CD14-positive monocyte (primary cell): ENCODE data around the gene UQCC5. TPM values are rescaled to one million over a fixed set of nuclear protein-coding genes. Genes with fewer than 3 reads are reported as not detected.

Experiments used
- DNase-seq, 3 donors: peaks; one replicate each; pipeline ENCODE4 v3.0.0-alpha.2; 2011 to 2022
- H2AFZ ChIP-seq: 2 replicates; pipeline ENCODE4 v1.6.0; 2012; ENCODE audit warnings: mild to moderate bottlenecking, low read depth, low read length, inconsistent platforms; ENCODE audit not compliant: insufficient read depth, poor library complexity, severe bottlenecking
- H3K27ac ChIP-seq, 2 donors: 1 replicate in 1 of 2; 2 replicates in 1 of 2; pipeline ENCODE4 v1.5.1; 2012 to 2013; ENCODE audit warnings: low read length in 2 of 2, control low read depth in 1 of 2, inconsistent platforms in 1 of 2, low read depth in 1 of 2, mild to moderate bottlenecking in 1 of 2
- H3K27me3 ChIP-seq, 2 donors: one replicate each; pipeline versions ENCODE4 v1.6.0 to v1.6.1; 2011 to 2013; ENCODE audit warnings: low read length in 2 of 2; ENCODE audit not compliant: control insufficient read depth in 2 of 2, insufficient read depth in 2 of 2
- H3K36me3 ChIP-seq, 2 donors: replicated peaks in 1 of 2; 1 replicate in 1 of 2; 2 replicates in 1 of 2; pipeline versions ENCODE4 v1.5.1 to v1.6.1; 2012 to 2013; ENCODE audit warnings: low read length in 2 of 2, control low read depth in 1 of 2, inconsistent platforms in 1 of 2, mild to moderate bottlenecking in 1 of 2; ENCODE audit not compliant: insufficient read depth in 2 of 2, control insufficient read depth in 1 of 2
- H3K4me1 ChIP-seq, 2 donors: 1 replicate in 1 of 2; 2 replicates in 1 of 2; pipeline versions ENCODE4 v1.5.1 to v1.6.1; 2012 to 2013; ENCODE audit warnings: low read length in 2 of 2, control low read depth in 1 of 2, inconsistent platforms in 1 of 2, mild to moderate bottlenecking in 1 of 2, moderate library complexity in 1 of 2; ENCODE audit not compliant: insufficient read depth in 2 of 2, control insufficient read depth in 1 of 2
- H3K4me2 ChIP-seq: replicated peaks from 2 replicates; pipeline ENCODE3; 2012; ENCODE audit warnings: low read length, moderate library complexity, mild to moderate bottlenecking; ENCODE audit not compliant: poor library complexity, severe bottlenecking; ENCODE audit errors: extremely low read depth
- H3K4me3 ChIP-seq, 3 experiments: fragments of 200-600 bp in 1 of 3; sonication (generic) in 1 of 3; replicated peaks in 1 of 3; 1 replicate in 2 of 3; 2 replicates in 1 of 3; pipeline ENCODE4 v1.5.1; 2011 to 2013; ENCODE audit warnings: low read length in 3 of 3, mild to moderate bottlenecking in 3 of 3, control low read depth in 2 of 3, low read depth in 2 of 3, inconsistent platforms in 1 of 3, moderate library complexity in 1 of 3
- H3K79me2 ChIP-seq: 2 replicates; pipeline ENCODE4 v1.6.0; 2012; ENCODE audit warnings: mild to moderate bottlenecking, control low read depth, inconsistent platforms, low read length, moderate library complexity; ENCODE audit not compliant: insufficient read depth
- H3K9ac ChIP-seq: 2 replicates; pipeline ENCODE4 v1.6.0; 2017; ENCODE audit warnings: low read length, mild to moderate bottlenecking; ENCODE audit not compliant: insufficient read depth, poor library complexity, severe bottlenecking
- H3K9me3 ChIP-seq, 2 donors: replicated peaks in 1 of 2; 1 replicate in 1 of 2; 2 replicates in 1 of 2; pipeline versions ENCODE4 v1.5.1 to v1.6.1; 2012 to 2013; ENCODE audit warnings: low read length in 2 of 2, control low read depth in 1 of 2; ENCODE audit not compliant: control insufficient read depth in 1 of 2, insufficient read depth in 1 of 2
- H4K20me1 ChIP-seq: 2 replicates; pipeline ENCODE4 v1.6.0; 2012; ENCODE audit warnings: mild to moderate bottlenecking, low read length, control low read depth, moderate library complexity; ENCODE audit not compliant: insufficient read depth
- H3K27ac Mint-ChIP-seq, 7 donors: one replicate each; pipeline ENCODE4 v1.8.0; 2020; ENCODE audit warnings: mild to moderate bottlenecking in 7 of 7, mixed read lengths in 7 of 7, moderate library complexity in 6 of 7, inconsistent platforms in 2 of 7
- H3K27me3 Mint-ChIP-seq, 3 donors: one replicate each; pipeline ENCODE4 v1.8.0; 2021 to 2022; ENCODE audit warnings: low read depth in 3 of 3, mild to moderate bottlenecking in 3 of 3, mixed read lengths in 3 of 3, moderate library complexity in 3 of 3, inconsistent platforms in 1 of 3
- H3K36me3 Mint-ChIP-seq, 2 donors: one replicate each; pipeline ENCODE4 v1.8.0; 2020; ENCODE audit warnings: mixed read lengths in 2 of 2, inconsistent platforms in 1 of 2, mild to moderate bottlenecking in 1 of 2
- H3K4me1 Mint-ChIP-seq: one replicate; pipeline ENCODE4 v1.8.0; 2020; ENCODE audit warnings: mild to moderate bottlenecking, mixed read lengths
- H3K4me3 Mint-ChIP-seq, 2 donors: one replicate each; pipeline ENCODE4 v1.8.0; 2020; ENCODE audit warnings: mild to moderate bottlenecking in 2 of 2, mixed read lengths in 2 of 2, moderate library complexity in 1 of 2
- H3K9me3 Mint-ChIP-seq, 7 donors: one replicate each; pipeline ENCODE4 v1.8.0; 2020 to 2022; ENCODE audit warnings: mixed read lengths in 7 of 7, mild to moderate bottlenecking in 6 of 7, moderate library complexity in 6 of 7, inconsistent platforms in 2 of 7
- CTCF ChIP-seq: fragments of 200-600 bp; IDR thresholded peaks from one replicate; pipeline ENCODE4 v1.8.0; 2022; ENCODE audit warnings: antibody characterized with exemption, mild to moderate bottlenecking
- WGBS: methylation state at CpG from one replicate; pipeline ENCODE4 v1.1.5; 2013; ENCODE audit warnings: missing lambda C conversion rate; ENCODE audit not compliant: insufficient coverage; 5-methylcytosine and 5-hydroxymethylcytosine counted together
- intact Hi-C, 2 donors: fragments of 100-400 bp; cut with micrococcal nuclease; formaldehyde crosslinking; loops; one replicate each; pipeline versions ENCODE4 v1.15.0 to v1.15.1; 2023
- polyA plus RNA-seq, 3 donors: library from polyadenylated mRNA; depleted of rRNA in 1 of 3; unstranded in 2 of 3; stranded (reverse) in 1 of 3; fragments of 300-500 nt in 2 of 3; fragments of >200 nt in 1 of 3; fragmentation: Illumina TruSeq in 2 of 3; gene quantifications; 1 replicate in 2 of 3; 2 replicates in 1 of 3; pipeline ENCODE4 v1.2.3, GENCODE V29; 2012 to 2021

The UQCC5 gene
- polyA plus RNA-seq, 3 donors, result 1.4 to 52.1 (median 43.3) TPM

GRCh38 chr3:52487788-52488691 is 48.4 kb upstream of the UQCC5 start:
- Histone ChIP-seq H3K27me3 (no peaks in the 10 kb centered on the region), H3K36me3 (peaks cover 57 to 86% of the 10 kb centered on the region in 2 donors), H2AFZ (no peak overlapping the region), H3K4me1 (peaks cover 35 to 47% of the 10 kb centered on the region in 2 donors), H3K9ac (no peak overlapping the region), H3K27ac (no peak overlapping the region), H4K20me1 (no peaks in the 10 kb centered on the region), H3K79me2 (peaks cover 6% of the 10 kb centered on the region), H3K4me3 (no peak overlapping the region), H3K9me3 (no peaks in the 10 kb centered on the region), H3K4me2 (no peak overlapping the region)
- DNase-seq, result no peak
- WGBS, result 97% methylated on average over 54 of the region's 59 CpGs
- Mint-ChIP-seq H3K4me1 (peaks cover 44% of the 10 kb centered on the region), H3K27me3 (peaks cover 0 to 5% (median 0%) of the 10 kb centered on the region in 3 donors), H3K36me3 (peaks cover 80 to 90% of the 10 kb centered on the region in 2 donors), H3K27ac (peak overlapping the region in 1 of 7 donors; percentile 62), H3K4me3 (no peak overlapping the region), H3K9me3 (peaks cover 0 to 3% (median 0%) of the 10 kb centered on the region in 7 donors)
- no peak for TF ChIP-seq CTCF
- intact Hi-C loops, result no loop called here

- Mint-ChIP-seq H3K27me3 (peaks cover 0 to 4% (median 0%) of the 10 kb centered on the region in 3 donors), H3K9me3 (peaks cover 0 to 3% (median 0%) of the 10 kb centered on the region in 7 donors), H3K4me1 (peaks cover 51% of the 10 kb centered on the region), H3K4me3 (no peak overlapping the region), H3K36me3 (peaks cover 74 to 87% of the 10 kb centered on the region in 2 donors), H3K27ac (no peak overlapping the region)
- Histone ChIP-seq H3K9ac (no peak overlapping the region), H2AFZ (no peak overlapping the region), H3K4me2 (no peak overlapping the region), H3K4me1 (peaks cover 42 to 54% of the 10 kb centered on the region in 2 donors), H3K4me3 (no peak overlapping the region), H4K20me1 (no peaks in the 10 kb centered on the region), H3K27ac (no peak overlapping the region), H3K79me2 (peaks cover 6% of the 10 kb centered on the region), H3K9me3 (no peaks in the 10 kb centered on the region), H3K36me3 (peaks cover 53 to 82% of the 10 kb centered on the region in 2 donors), H3K27me3 (no peaks in the 10 kb centered on the region)
- 93% methylated on average over 3 of the region's 3 CpGs for WGBS
- TF ChIP-seq CTCF, result no peak
- intact Hi-C loops, result no loop called here
- DNase-seq, result no peak
Measured at GRCh38 chr3:52488746-52489145, 47.7 kb upstream of the UQCC5 start.
